HEK293 (cell line): ENCODE data around the gene MLH1.

Source experiments
- CTCF ChIA-PET: fragments of 350-600 bp; formaldehyde crosslinking; extraction: SDS; loops from one replicate; lab custom pipeline; 2021; ENCODE audit warnings: antibody characterized with exemption; lab: Yijun Ruan, JAX
- POLR2A ChIA-PET: fragments of 300-600 bp; formaldehyde crosslinking; extraction: SDS; loops from one replicate; lab custom pipeline; 2020; ENCODE audit warnings: antibody characterized with exemption, inconsistent platforms; lab: Yijun Ruan, JAX
- H3K27ac ChIP-seq: fragments of 200-500 bp; sonication (Bioruptor generic); 2 replicates; pipeline ENCODE4 v1.5.1; 2014; ENCODE audit warnings: low read depth, low read length, control low read depth, inconsistent platforms; ENCODE audit errors: extremely low read depth
- H3K36me3 ChIP-seq, 2 experiments: fragments of 200-500 bp in 1 of 2; sonication (Bioruptor generic) in 1 of 2; 1 replicate in 1 of 2; 2 replicates in 1 of 2; pipeline ENCODE4 v1.5.1; 2014 to 2017; ENCODE audit warnings: inconsistent platforms in 2 of 2, low read length in 2 of 2; ENCODE audit not compliant: control insufficient read depth in 2 of 2, insufficient read depth in 1 of 2
- H3K4me1 ChIP-seq: fragments of 200-500 bp; sonication (Bioruptor generic); 2 replicates; pipeline ENCODE4 v1.5.1; 2014; ENCODE audit warnings: mild to moderate bottlenecking, low read length, inconsistent platforms; ENCODE audit not compliant: control insufficient read depth, insufficient read depth
- H3K4me3 ChIP-seq: 2 replicates; pipeline ENCODE4 v1.5.1; 2011; ENCODE audit warnings: low read depth, mild to moderate bottlenecking, control low read depth, low read length, moderate library complexity
- H3K9me3 ChIP-seq: fragments of 200-500 bp; sonication (Bioruptor generic); 2 replicates; pipeline ENCODE4 v1.5.1; 2014; ENCODE audit warnings: low read depth, low read length, inconsistent platforms; ENCODE audit not compliant: control insufficient read depth, insufficient read depth
- EGR2 ChIP-seq: fragments of 450-650 bp; formaldehyde crosslinking; IDR thresholded peaks from 2 replicates; pipeline ENCODE4 v1.5.1; 2016; ENCODE audit warnings: low read depth, missing biosample characterization, missing genetic modification characterization
- GLIS2 ChIP-seq: fragments of 450-650 bp; formaldehyde crosslinking; IDR thresholded peaks from 2 replicates; pipeline ENCODE4 v1.5.1; 2016; ENCODE audit warnings: missing biosample characterization, missing genetic modification characterization
- HOXC10 ChIP-seq: sonication (generic); formaldehyde crosslinking; IDR thresholded peaks from 2 replicates; pipeline ENCODE4 v1.8.1; 2023; ENCODE audit warnings: mild to moderate bottlenecking, missing genetic modification reagents
- IKZF3 ChIP-seq: fragments of 450-650 bp; IDR thresholded peaks from 2 replicates; pipeline ENCODE4 v1.5.0; 2018; ENCODE audit warnings: missing biosample characterization, mild to moderate bottlenecking, missing genetic modification characterization, moderate library complexity
- KLF8 ChIP-seq: fragments of 450-650 bp; formaldehyde crosslinking; IDR thresholded peaks from 2 replicates; pipeline ENCODE4 v1.5.1; 2016; ENCODE audit warnings: missing biosample characterization, missing genetic modification characterization
- KLF9 ChIP-seq: fragments of 450-650 bp; formaldehyde crosslinking; IDR thresholded peaks from 2 replicates; pipeline ENCODE4 v1.5.1; 2016; ENCODE audit warnings: missing biosample characterization, missing genetic modification characterization, low read depth
- MZF1 ChIP-seq: fragments of 450-650 bp; formaldehyde crosslinking; IDR thresholded peaks from 2 replicates; pipeline ENCODE4 v1.5.1; 2017; ENCODE audit warnings: missing biosample characterization, missing genetic modification characterization, borderline replicate concordance
- OSR2 ChIP-seq: fragments of 450-650 bp; formaldehyde crosslinking; IDR thresholded peaks from 2 replicates; pipeline ENCODE4 v1.5.1; 2016; ENCODE audit warnings: missing biosample characterization, missing genetic modification characterization
- SP3 ChIP-seq: fragments of 450-650 bp; formaldehyde crosslinking; IDR thresholded peaks from 2 replicates; pipeline ENCODE4 v1.5.1; 2016; ENCODE audit warnings: missing biosample characterization, missing genetic modification characterization
- WT1 ChIP-seq: fragments of 450-650 bp; formaldehyde crosslinking; IDR thresholded peaks from 2 replicates; pipeline ENCODE4 v1.5.1; 2016; ENCODE audit warnings: missing biosample characterization, missing genetic modification characterization
- ZNF121 ChIP-seq: fragments of 450-650 bp; formaldehyde crosslinking; IDR thresholded peaks from 2 replicates; pipeline ENCODE4 v1.5.1; 2016; ENCODE audit warnings: missing biosample characterization, missing genetic modification characterization
- ZNF157 ChIP-seq: fragments of 450-650 bp; formaldehyde crosslinking; IDR thresholded peaks from 2 replicates; pipeline ENCODE4 v1.5.1; 2016; ENCODE audit warnings: missing biosample characterization, missing genetic modification characterization
- ZNF19 ChIP-seq: fragments of 450-650 bp; formaldehyde crosslinking; IDR thresholded peaks from 2 replicates; pipeline ENCODE4; 2016; ENCODE audit warnings: missing biosample characterization, missing genetic modification characterization, low read depth
- ZNF302 ChIP-seq: fragments of 450-650 bp; formaldehyde crosslinking; IDR thresholded peaks from 2 replicates; pipeline ENCODE4 v1.5.1; 2016; ENCODE audit warnings: missing biosample characterization, missing genetic modification characterization, low read depth
- ZNF341 ChIP-seq: fragments of 450-650 bp; formaldehyde crosslinking; IDR thresholded peaks from 2 replicates; pipeline ENCODE4; 2016; ENCODE audit warnings: low read depth, missing biosample characterization, missing genetic modification characterization
- ZNF394 ChIP-seq: fragments of 450-650 bp; formaldehyde crosslinking; IDR thresholded peaks from 2 replicates; pipeline ENCODE4 v1.5.1; 2016; ENCODE audit warnings: missing biosample characterization, missing genetic modification characterization, mild to moderate bottlenecking, moderate library complexity, borderline replicate concordance
- ZNF514 ChIP-seq: fragments of 450-650 bp; formaldehyde crosslinking; IDR thresholded peaks from 2 replicates; pipeline ENCODE4 v1.5.1; 2016; ENCODE audit warnings: missing biosample characterization, missing genetic modification characterization
- ZNF549 ChIP-seq: fragments of 450-650 bp; IDR thresholded peaks from 2 replicates; pipeline ENCODE4 v1.5.1; 2018; ENCODE audit warnings: missing biosample characterization, missing genetic modification characterization, mild to moderate bottlenecking, inconsistent platforms, moderate library complexity
- ZNF621 ChIP-seq: fragments of 450-650 bp; formaldehyde crosslinking; IDR thresholded peaks from 2 replicates; pipeline ENCODE4 v1.5.1; 2017; ENCODE audit warnings: missing biosample characterization, missing genetic modification characterization
- ZNF654 ChIP-seq: fragments of 450-650 bp; formaldehyde crosslinking; IDR thresholded peaks from 2 replicates; pipeline ENCODE4 v1.5.1; 2016; ENCODE audit warnings: low read depth, missing biosample characterization, missing genetic modification characterization
- ZNF677 ChIP-seq: fragments of 450-650 bp; IDR thresholded peaks from 2 replicates; pipeline ENCODE4 v1.5.0; 2018; ENCODE audit warnings: missing biosample characterization, mild to moderate bottlenecking, missing genetic modification characterization, moderate library complexity
- ZNF707 ChIP-seq: fragments of 450-650 bp; formaldehyde crosslinking; IDR thresholded peaks from 2 replicates; pipeline ENCODE4 v1.5.1; 2016; ENCODE audit warnings: missing biosample characterization, missing genetic modification characterization
- ZNF768 ChIP-seq: fragments of 450-650 bp; formaldehyde crosslinking; IDR thresholded peaks from 2 replicates; pipeline ENCODE4 v1.5.1; 2018; ENCODE audit warnings: missing biosample characterization, mild to moderate bottlenecking, missing genetic modification characterization
- ZNF792 ChIP-seq: fragments of 450-650 bp; formaldehyde crosslinking; IDR thresholded peaks from 2 replicates; pipeline ENCODE4 v1.5.1; 2016; ENCODE audit warnings: missing biosample characterization, missing genetic modification characterization
- ZSCAN23 ChIP-seq: fragments of 450-650 bp; formaldehyde crosslinking; IDR thresholded peaks from 2 replicates; pipeline ENCODE4 v1.5.1; 2016; ENCODE audit warnings: missing biosample characterization, missing genetic modification characterization
- TF ChIP-seq, protein P1 (sequence below): fragments of 450-650 bp; formaldehyde crosslinking; IDR thresholded peaks from 2 replicates; pipeline ENCODE4 v1.5.1; 2016; ENCODE audit warnings: missing biosample characterization, missing genetic modification characterization
- TF ChIP-seq, protein P2 (sequence below): fragments of 450-650 bp; formaldehyde crosslinking; IDR thresholded peaks from 2 replicates; pipeline ENCODE4 v1.5.1; 2016; ENCODE audit warnings: missing biosample characterization, missing genetic modification characterization
- TF ChIP-seq, protein P3 (sequence below): fragments of 450-650 bp; formaldehyde crosslinking; conservative IDR thresholded peaks from 2 replicates; pipeline ENCODE4 v1.5.1; 2016; ENCODE audit warnings: low read depth, missing biosample characterization, missing genetic modification characterization

MLH1 gene

DNA sequence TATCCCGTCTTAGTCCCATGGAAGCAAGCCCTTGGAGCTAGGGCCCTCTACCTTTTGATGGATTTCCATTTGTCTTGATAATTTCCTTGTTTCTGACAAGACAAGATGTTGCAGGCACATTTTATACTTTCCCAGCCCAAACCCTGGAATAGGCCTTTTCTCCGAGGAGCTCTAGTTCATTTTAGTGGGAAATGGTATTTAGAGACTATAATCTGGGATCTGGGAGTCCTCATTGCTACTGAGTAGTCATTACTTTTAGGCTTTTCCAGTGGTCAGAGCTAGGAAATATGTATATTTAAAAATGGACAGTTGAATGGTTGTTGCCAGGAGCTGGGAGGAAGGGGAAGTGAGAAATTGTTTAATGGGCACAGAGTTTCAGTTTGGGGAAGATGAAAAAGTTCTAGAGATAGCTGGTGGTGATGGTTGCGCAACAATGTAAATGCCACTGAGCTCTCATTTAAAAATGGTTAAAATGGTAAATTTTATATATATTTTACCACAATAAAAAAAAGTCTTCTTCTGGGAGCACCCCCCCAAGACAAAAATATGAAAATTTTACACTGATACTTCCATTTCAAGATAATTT, 31.6 kb downstream of the MLH1 start:
- H3K27ac ChIP-seq = no peak overlapping the region
- no peaks in the 10 kb centered on the region for H3K4me1 ChIP-seq
- POLR2A ChIA-PET = no interaction called here
- no peak for TF ChIP-seq WT1
- TF ChIP-seq, protein P1, sequence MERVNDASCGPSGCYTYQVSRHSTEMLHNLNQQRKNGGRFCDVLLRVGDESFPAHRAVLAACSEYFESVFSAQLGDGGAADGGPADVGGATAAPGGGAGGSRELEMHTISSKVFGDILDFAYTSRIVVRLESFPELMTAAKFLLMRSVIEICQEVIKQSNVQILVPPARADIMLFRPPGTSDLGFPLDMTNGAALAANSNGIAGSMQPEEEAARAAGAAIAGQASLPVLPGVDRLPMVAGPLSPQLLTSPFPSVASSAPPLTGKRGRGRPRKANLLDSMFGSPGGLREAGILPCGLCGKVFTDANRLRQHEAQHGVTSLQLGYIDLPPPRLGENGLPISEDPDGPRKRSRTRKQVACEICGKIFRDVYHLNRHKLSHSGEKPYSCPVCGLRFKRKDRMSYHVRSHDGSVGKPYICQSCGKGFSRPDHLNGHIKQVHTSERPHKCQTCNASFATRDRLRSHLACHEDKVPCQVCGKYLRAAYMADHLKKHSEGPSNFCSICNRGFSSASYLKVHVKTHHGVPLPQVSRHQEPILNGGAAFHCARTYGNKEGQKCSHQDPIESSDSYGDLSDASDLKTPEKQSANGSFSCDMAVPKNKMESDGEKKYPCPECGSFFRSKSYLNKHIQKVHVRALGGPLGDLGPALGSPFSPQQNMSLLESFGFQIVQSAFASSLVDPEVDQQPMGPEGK = no peak
- TF ChIP-seq KLF9 (tag by site-specific recombination) = no peak
- no peak for TF ChIP-seq ZNF302 (tag by site-specific recombination)
- no peak for TF ChIP-seq ZNF621 (tag by site-specific recombination)
- no peak for TF ChIP-seq OSR2 (tag by site-specific recombination)
- TF ChIP-seq ZNF19 = no peak
- no peak for TF ChIP-seq EGR2 (tag by site-specific recombination)
- TF ChIP-seq MZF1 (tag by site-specific recombination) = no peak
- TF ChIP-seq IKZF3 (tag by site-specific recombination) = no peak
- TF ChIP-seq ZNF654 (tag by site-specific recombination) = no peak
- no peak for TF ChIP-seq KLF8
- TF ChIP-seq ZSCAN23 (tag by site-specific recombination) = no peak
- no peak for TF ChIP-seq ZNF707 (tag by site-specific recombination)
- CTCF ChIA-PET = interaction anchor here (0.7 to 1.7 kb wide), 7 partner anchors 18 to 225 kb away, joined by 3 to 10 read pairs (median 3); partner anchors contain the start of genes EPM2AIP1 and MLH1
- H3K9me3 ChIP-seq = no peaks in the 10 kb centered on the region
- H3K36me3 ChIP-seq = peaks cover 4 to 94% of the 10 kb centered on the region in 2 experiments; a peak in 2 of 3 replicates
- H3K4me3 ChIP-seq = no peak overlapping the region

DNA sequence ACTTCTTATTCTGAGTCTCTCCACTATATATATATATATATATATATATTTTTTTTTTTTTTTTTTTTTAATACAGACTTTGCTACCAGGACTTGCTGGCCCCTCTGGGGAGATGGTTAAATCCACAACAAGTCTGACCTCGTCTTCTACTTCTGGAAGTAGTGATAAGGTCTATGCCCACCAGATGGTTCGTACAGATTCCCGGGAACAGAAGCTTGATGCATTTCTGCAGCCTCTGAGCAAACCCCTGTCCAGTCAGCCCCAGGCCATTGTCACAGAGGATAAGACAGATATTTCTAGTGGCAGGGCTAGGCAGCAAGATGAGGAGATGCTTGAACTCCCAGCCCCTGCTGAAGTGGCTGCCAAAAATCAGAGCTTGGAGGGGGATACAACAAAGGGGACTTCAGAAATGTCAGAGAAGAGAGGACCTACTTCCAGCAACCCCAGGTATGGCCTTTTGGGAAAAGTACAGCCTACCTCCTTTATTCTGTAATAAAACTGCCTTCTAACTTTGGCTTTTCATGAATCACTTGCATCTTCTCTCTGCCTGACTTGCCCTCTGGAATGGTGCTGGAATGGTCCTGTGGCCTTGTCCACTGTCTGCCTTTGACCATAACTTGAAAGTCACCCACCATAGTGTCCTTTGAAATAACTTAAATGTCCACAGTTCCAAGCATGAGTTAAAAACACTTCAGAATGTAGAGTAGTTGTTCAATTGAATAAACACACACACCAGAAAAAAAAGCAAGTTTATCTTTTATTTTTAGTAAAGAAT, 32.4 kb downstream of the MLH1 start:
- Histone ChIP-seq H3K9me3 (no peaks in the 10 kb centered on the region), H3K27ac (no peak overlapping the region), H3K4me3 (no peak overlapping the region), H3K36me3 (peaks cover 4 to 94% of the 10 kb centered on the region in 2 experiments; a peak in 2 of 3 replicates), H3K4me1 (no peaks in the 10 kb centered on the region)
- POLR2A ChIA-PET = no interaction called here
- CTCF ChIA-PET = no interaction called here
- TF ChIP-seq ZNF792 (tag by site-specific recombination) (no peak), HOXC10 (CRISPR knock-in tag) (no peak), GLIS2 (tag by site-specific recombination) (no peak), SP3 (tag by site-specific recombination) (no peak), ZNF677 (tag by site-specific recombination) (no peak), ZNF394 (tag by site-specific recombination) (no peak), ZNF768 (no peak), ZNF549 (tag by site-specific recombination) (no peak), ZNF514 (tag by site-specific recombination) (no peak), ZNF157 (tag by site-specific recombination) (no peak), ZNF121 (tag by site-specific recombination) (no peak), ZNF302 (tag by site-specific recombination) (no peak), ZNF341 (tag by site-specific recombination) (no peak)
- TF ChIP-seq, protein P2, sequence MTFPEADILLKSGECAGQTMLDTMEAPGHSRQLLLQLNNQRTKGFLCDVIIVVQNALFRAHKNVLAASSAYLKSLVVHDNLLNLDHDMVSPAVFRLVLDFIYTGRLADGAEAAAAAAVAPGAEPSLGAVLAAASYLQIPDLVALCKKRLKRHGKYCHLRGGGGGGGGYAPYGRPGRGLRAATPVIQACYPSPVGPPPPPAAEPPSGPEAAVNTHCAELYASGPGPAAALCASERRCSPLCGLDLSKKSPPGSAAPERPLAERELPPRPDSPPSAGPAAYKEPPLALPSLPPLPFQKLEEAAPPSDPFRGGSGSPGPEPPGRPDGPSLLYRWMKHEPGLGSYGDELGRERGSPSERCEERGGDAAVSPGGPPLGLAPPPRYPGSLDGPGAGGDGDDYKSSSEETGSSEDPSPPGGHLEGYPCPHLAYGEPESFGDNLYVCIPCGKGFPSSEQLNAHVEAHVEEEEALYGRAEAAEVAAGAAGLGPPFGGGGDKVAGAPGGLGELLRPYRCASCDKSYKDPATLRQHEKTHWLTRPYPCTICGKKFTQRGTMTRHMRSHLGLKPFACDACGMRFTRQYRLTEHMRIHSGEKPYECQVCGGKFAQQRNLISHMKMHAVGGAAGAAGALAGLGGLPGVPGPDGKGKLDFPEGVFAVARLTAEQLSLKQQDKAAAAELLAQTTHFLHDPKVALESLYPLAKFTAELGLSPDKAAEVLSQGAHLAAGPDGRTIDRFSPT = no peak
- TF ChIP-seq, protein P3, sequence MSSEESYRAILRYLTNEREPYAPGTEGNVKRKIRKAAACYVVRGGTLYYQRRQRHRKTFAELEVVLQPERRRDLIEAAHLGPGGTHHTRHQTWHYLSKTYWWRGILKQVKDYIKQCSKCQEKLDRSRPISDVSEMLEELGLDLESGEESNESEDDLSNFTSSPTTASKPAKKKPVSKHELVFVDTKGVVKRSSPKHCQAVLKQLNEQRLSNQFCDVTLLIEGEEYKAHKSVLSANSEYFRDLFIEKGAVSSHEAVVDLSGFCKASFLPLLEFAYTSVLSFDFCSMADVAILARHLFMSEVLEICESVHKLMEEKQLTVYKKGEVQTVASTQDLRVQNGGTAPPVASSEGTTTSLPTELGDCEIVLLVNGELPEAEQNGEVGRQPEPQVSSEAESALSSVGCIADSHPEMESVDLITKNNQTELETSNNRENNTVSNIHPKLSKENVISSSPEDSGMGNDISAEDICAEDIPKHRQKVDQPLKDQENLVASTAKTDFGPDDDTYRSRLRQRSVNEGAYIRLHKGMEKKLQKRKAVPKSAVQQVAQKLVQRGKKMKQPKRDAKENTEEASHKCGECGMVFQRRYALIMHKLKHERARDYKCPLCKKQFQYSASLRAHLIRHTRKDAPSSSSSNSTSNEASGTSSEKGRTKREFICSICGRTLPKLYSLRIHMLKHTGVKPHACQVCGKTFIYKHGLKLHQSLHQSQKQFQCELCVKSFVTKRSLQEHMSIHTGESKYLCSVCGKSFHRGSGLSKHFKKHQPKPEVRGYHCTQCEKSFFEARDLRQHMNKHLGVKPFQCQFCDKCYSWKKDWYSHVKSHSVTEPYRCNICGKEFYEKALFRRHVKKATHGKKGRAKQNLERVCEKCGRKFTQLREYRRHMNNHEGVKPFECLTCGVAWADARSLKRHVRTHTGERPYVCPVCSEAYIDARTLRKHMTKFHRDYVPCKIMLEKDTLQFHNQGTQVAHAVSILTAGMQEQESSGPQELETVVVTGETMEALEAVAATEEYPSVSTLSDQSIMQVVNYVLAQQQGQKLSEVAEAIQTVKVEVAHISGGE (tag by site-specific recombination) = no peak
